Astrocyte of the spinal cord (primary cell): ENCODE results near the gene HNMT.

Experiments used
- DNase-seq: peaks from one replicate; pipeline ENCODE4 v3.0.0; 2011; ENCODE audit warnings: low read depth, low spot score
- H3K4me3 ChIP-seq: 2 replicates; pipeline ENCODE4 v1.5.1; 2011; ENCODE audit warnings: low read depth, mild to moderate bottlenecking, low read length, moderate library complexity
- in situ Hi-C: cut with HindIII; loops from 2 replicates; pipeline ENCODE4 v1.10.0; 2017; ENCODE audit warnings: low sequenced_read_pairs
- TF ChIP-seq, protein P1 (sequence below): IDR thresholded peaks from 2 replicates; pipeline ENCODE4 v1.5.1; 2012; ENCODE audit warnings: low read depth, mild to moderate bottlenecking, low read length, inconsistent platforms

Gene HNMT

DNA sequence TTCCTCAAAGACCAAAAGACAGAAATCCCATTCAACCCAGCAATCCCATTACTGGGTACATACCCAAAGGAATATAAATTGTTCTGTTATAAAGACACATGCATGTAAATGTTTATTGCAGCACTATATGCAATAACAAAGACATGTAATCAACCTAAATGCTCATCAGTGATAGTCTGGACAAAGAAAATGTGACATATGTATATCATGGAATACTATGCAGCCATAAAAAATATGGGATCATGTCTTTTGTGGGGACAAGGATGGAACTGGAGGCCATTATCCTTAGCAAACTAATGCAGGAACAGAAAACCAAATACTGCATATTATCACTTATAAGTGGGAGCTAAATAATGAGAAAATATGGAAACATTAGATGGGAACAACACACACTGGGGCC, 2.7 kb upstream of the HNMT start:
- in situ Hi-C loops = no loop called here
- no peak overlapping the region for H3K4me3 ChIP-seq
- TF ChIP-seq, protein P1, sequence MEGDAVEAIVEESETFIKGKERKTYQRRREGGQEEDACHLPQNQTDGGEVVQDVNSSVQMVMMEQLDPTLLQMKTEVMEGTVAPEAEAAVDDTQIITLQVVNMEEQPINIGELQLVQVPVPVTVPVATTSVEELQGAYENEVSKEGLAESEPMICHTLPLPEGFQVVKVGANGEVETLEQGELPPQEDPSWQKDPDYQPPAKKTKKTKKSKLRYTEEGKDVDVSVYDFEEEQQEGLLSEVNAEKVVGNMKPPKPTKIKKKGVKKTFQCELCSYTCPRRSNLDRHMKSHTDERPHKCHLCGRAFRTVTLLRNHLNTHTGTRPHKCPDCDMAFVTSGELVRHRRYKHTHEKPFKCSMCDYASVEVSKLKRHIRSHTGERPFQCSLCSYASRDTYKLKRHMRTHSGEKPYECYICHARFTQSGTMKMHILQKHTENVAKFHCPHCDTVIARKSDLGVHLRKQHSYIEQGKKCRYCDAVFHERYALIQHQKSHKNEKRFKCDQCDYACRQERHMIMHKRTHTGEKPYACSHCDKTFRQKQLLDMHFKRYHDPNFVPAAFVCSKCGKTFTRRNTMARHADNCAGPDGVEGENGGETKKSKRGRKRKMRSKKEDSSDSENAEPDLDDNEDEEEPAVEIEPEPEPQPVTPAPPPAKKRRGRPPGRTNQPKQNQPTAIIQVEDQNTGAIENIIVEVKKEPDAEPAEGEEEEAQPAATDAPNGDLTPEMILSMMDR = no peak
- DNase-seq = no peak

DNA sequence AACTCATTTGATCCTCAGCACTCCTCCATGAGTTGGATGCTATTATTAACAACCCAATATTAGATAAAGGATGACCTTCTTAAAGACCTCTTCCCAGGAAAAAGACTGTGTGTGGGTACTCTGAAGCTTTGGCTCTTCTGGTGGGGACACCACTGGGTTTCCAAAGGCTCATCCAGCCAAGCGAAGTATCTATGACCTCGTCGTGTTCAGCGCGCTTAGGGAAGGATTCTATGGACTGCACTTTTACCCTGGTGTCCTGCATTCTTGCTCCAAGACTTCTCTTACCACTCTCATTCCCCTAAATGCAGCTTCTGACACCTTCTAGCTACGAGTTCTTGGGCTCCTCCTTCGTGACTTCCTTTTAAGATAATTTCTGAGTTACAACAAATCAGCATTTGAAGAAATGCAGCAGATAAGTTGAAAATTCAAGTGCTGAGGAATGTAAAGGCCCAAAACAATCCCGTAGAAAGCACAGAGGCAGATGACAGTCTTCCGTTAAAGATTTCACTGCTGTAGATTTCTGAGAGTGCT, 673 bp upstream of the HNMT start:
- H3K4me3 ChIP-seq = no peak overlapping the region
- in situ Hi-C loops = no loop called here
- DNase-seq = no peak
- TF ChIP-seq, protein P1 = no peak

DNA sequence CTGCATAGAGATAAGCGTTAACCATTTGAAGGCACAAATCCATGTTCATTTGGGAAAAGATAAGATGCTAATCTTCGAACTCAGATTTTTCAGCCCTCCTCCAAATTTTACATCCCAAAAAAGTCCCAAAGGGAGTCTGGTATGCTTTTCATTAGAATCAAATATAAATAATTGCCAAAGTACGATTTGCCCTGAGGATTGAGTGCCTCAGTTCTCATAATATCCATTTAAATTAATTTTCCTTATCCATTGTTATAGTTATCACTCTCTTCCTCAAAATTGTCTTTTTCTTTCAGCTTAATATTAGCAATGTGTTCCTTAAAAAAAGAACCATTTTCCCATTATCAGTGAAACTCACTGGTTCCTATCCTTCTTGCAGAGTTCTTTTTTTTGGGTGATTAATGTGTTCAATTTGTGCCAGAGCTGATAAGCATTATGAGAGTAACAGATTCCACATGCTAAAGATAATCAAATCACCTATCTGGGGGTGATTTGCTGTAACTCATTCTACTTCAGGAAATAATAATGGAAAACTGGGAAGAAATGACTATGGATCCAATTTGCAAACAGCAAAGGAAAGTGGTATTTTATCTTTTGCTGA, 686 bp downstream of the HNMT start:
- peak overlapping the region; percentile 30 for H3K4me3 ChIP-seq

DNA sequence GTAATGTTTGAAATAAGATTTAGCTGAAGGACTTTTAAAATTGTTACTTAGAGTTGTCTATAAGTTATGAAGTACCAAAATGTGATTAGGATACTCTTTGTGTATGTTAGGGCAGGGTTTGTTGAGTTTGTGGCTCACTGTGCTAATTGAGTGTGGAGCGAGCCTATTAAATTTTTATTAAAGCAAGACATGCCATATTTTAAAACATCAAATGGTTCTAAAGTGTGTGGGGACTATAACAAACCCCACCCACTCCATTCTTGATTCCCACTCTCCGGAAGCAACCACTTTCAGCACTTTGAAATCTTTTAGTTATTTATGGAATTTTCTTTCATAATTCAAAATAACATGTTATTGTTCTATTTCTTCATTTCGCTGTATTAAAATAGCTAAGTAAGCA, 1.8 kb downstream of the HNMT start:
- TF ChIP-seq, protein P1 = no peak
- in situ Hi-C loops = no loop called here
- H3K4me3 ChIP-seq = no peak overlapping the region
- DNase-seq = no peak

More for the DNA sequence above, 686 bp downstream of the HNMT start:
- DNase-seq = no peak
- TF ChIP-seq, protein P1 = no peak
- in situ Hi-C loops = no loop called here

DNA sequence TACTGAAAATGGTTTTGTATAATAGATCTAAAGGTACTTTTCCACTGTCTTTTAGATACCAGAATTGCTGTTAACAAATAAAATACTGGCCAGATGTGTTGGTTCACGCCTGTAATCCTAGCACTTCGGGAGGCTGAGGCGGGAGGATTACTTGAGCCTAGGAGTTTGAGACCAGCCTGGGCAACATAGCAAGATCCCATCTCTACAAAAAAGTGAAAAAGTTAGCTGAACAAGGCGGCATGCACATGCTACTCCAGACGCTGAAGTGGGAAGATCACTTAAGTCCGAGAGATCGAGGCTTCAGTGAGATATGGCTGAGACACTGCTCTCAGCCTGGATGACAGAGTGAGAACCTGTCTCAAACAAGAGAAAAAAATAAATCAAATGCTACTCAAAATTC, 2.8 kb downstream of the HNMT start:
- no peak for DNase-seq
- TF ChIP-seq, protein P1 = no peak
- in situ Hi-C loops = no loop called here
- no peak overlapping the region for H3K4me3 ChIP-seq

DNA sequence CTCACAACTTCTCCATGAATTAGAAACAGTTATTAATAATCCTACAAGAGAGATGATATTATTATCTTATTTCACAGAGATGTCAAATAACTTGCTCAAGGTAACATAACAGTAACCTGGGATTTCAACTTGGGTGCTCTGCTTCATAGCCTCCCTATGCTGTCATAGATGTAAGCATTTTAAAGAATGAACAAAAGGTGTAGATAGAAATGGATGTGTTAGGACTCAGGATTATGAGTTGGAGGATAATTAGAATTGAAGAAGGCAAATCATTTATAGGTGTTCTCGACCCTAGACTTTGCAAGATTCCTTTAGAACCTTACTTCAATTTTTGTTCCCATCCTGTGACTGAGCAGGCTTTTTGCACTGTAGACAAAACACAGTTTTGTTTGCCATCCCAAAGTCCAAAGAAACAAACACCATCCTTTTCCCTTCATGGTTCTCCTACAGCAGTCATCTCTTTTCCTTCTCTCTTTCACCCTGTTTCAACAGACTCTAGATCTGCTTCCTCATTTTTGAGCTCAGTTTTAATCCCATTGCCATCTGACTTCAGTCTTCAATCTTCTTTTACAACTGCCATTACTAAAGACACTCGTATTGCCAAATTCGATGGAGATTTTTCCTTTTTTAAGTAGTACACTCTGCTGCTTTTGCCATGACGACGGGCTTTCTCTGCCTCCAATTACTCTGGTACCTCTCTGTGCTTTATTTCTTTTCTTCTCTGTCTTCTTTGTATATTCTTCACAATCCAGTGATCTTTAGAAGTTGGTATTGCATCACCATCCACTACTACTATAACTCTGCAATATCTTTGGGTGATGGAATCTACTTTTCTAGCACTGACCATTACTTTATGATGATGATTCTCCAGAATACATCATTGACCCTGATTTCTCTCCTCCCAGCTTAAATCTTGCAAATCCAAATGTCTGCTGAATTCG, 4.5 kb downstream of the HNMT start:
- no peak overlapping the region for H3K4me3 ChIP-seq
- no peak for DNase-seq
- in situ Hi-C loops = no loop called here
- TF ChIP-seq, protein P1 = no peak
